Endothelial cell of umbilical vein (primary cell): ENCODE results near the gene TRMT1. TPM values are rescaled to one million over a fixed set of nuclear protein-coding genes. Genes with fewer than 3 reads are reported as not detected.

ENCODE experiments used
- BruUV-seq: library from RNA; stranded (reverse); fragments of 400-500 nt; replicated peaks from 2 replicates; lab custom pipeline; 2021; lab: Mats Ljungman, UMichigan
- CTCF ChIA-PET: fragments of 300-600, 350-600 bp; sonication (Branson Sonifier 250); formaldehyde crosslinking; loops from one replicate; lab custom pipeline; 2021; ENCODE audit warnings: antibody characterized with exemption, inconsistent platforms; lab: Charles Lee
- POLR2A ChIA-PET: fragments of 300-600, 350-600 bp; sonication (Branson Sonifier 250); formaldehyde crosslinking; loops from one replicate; lab custom pipeline; 2021; ENCODE audit warnings: antibody characterized with exemption, inconsistent platforms; lab: Charles Lee
- DNase-seq: peaks from one replicate; pipeline ENCODE4 v3.0.0-alpha.2; 2011; ENCODE audit warnings: low read depth, low spot score
- FAIRE-seq: peaks from 2 replicates; lab custom pipeline; 2011; peaks lifted over from hg19 to GRCh38; lab: Jason Lieb, UNC
- H2AFZ ChIP-seq: 2 replicates; pipeline ENCODE4 v1.6.0; 2012; ENCODE audit warnings: low read depth, low read length, control low read depth, inconsistent platforms
- H3K27ac ChIP-seq: 2 replicates; pipeline ENCODE4 v1.5.1; 2011; ENCODE audit warnings: low read depth, mild to moderate bottlenecking, control low read depth, low read length, moderate library complexity; ENCODE audit not compliant: insufficient read depth
- H3K27me3 ChIP-seq, 2 experiments: 2 replicates each; pipeline versions ENCODE4 v1.6.0 to v1.6.1; 2011; ENCODE audit warnings: low read length in 2 of 2, mixed read lengths in 1 of 2; ENCODE audit not compliant: control insufficient read depth in 2 of 2, insufficient read depth in 2 of 2
- H3K36me3 ChIP-seq, 2 experiments: 2 replicates in 1 of 2; 3 replicates in 1 of 2; pipeline ENCODE4 v1.5.1; 2011; ENCODE audit warnings: low read length in 2 of 2, mild to moderate bottlenecking in 1 of 2, moderate library complexity in 1 of 2; ENCODE audit not compliant: control insufficient read depth in 2 of 2, insufficient read depth in 2 of 2; ENCODE audit errors: extremely low read depth in 1 of 2
- H3K4me1 ChIP-seq: 3 replicates; pipeline ENCODE4 v1.5.1; 2011; ENCODE audit warnings: mild to moderate bottlenecking, low read length; ENCODE audit not compliant: control insufficient read depth, insufficient read depth; ENCODE audit errors: extremely low read depth
- H3K4me2 ChIP-seq: 2 replicates; pipeline ENCODE4 v1.6.1; 2011; ENCODE audit warnings: low read length, control low read depth, mixed read lengths; ENCODE audit not compliant: insufficient read depth
- H3K4me3 ChIP-seq, 3 experiments: fragments of 200-600 bp in 1 of 3; sonication (generic), shearing (Covaris generic) in 1 of 3; replicated peaks in 1 of 3; 2 replicates each; pipeline ENCODE4 v1.5.1; 2011 to 2016; ENCODE audit warnings: control low read depth in 3 of 3, low read length in 3 of 3, mild to moderate bottlenecking in 2 of 3, inconsistent platforms in 1 of 3, low read depth in 1 of 3, moderate library complexity in 1 of 3; ENCODE audit not compliant: insufficient read depth in 1 of 3
- H3K79me2 ChIP-seq: 2 replicates; pipeline ENCODE4 v1.6.0; 2012; ENCODE audit warnings: low read length, inconsistent platforms; ENCODE audit not compliant: control insufficient read depth, insufficient read depth
- H3K9ac ChIP-seq: replicated peaks from 2 replicates; pipeline ENCODE3; 2011; ENCODE audit warnings: low read length, control low read depth; ENCODE audit not compliant: insufficient read depth; ENCODE audit errors: extremely low read depth
- H3K9me1 ChIP-seq: replicated peaks from 3 replicates; pipeline ENCODE4 v1.6.0; 2011; ENCODE audit warnings: mild to moderate bottlenecking, low read length; ENCODE audit not compliant: control insufficient read depth, insufficient read depth; ENCODE audit errors: extremely low read depth
- H3K9me3 ChIP-seq: replicated peaks from 2 replicates; pipeline ENCODE4 v1.5.1; 2012; ENCODE audit warnings: low read length, inconsistent platforms; ENCODE audit not compliant: control insufficient read depth, insufficient read depth
- H4K20me1 ChIP-seq: replicated peaks from 2 replicates; pipeline ENCODE3; 2011; ENCODE audit warnings: mild to moderate bottlenecking, low read length; ENCODE audit not compliant: control insufficient read depth, insufficient read depth; ENCODE audit errors: extremely low read depth
- EZH2 ChIP-seq: IDR thresholded peaks from 2 replicates; pipeline ENCODE4 v1.6.1; 2012; ENCODE audit warnings: borderline replicate concordance, low read depth, mild to moderate bottlenecking, moderate library complexity, low read length, inconsistent platforms; ENCODE audit not compliant: severe bottlenecking
- FOS ChIP-seq: IDR thresholded peaks from 2 replicates; pipeline ENCODE4 v1.6.1; 2011; ENCODE audit warnings: mild to moderate bottlenecking, low read length, moderate library complexity, borderline replicate concordance; ENCODE audit not compliant: insufficient read depth
- GATA2 ChIP-seq: IDR thresholded peaks from 2 replicates; pipeline ENCODE4 v1.7.0; 2011; ENCODE audit warnings: low read depth, mild to moderate bottlenecking, moderate library complexity, mixed read lengths, low read length; ENCODE audit not compliant: insufficient read length, insufficient read depth
- JUN ChIP-seq: IDR thresholded peaks from 2 replicates; pipeline ENCODE4 v1.6.1; 2011; ENCODE audit warnings: borderline replicate concordance, low read depth; ENCODE audit not compliant: insufficient read length, insufficient read depth
- MYC ChIP-seq: IDR thresholded peaks from one replicate; pipeline ENCODE4 v1.6.1; 2011; ENCODE audit warnings: mild to moderate bottlenecking, low read depth, low read length
- POLR2A ChIP-seq: IDR thresholded peaks from 2 replicates; pipeline ENCODE4 v1.6.1; 2012; ENCODE audit warnings: low read depth, mild to moderate bottlenecking, control low read depth, low read length
- POLR2AphosphoS5 ChIP-seq: IDR thresholded peaks from 2 replicates; pipeline ENCODE4 v1.6.1; 2012; ENCODE audit warnings: low read depth, mild to moderate bottlenecking, control low read depth, low read length, moderate library complexity; ENCODE audit not compliant: insufficient read depth
- dilution Hi-C: fragments of 300-500 bp; cut with MboI; formaldehyde crosslinking; loops from one replicate; pipeline ENCODE4 v1.15.0; 2019; ENCODE audit warnings: low sequenced_read_pairs; ENCODE audit not compliant: extremely low pct_ligation_motif_present
- intact Hi-C: fragments of 100-400 bp; cut with micrococcal nuclease; formaldehyde crosslinking; loops from one replicate; pipeline ENCODE4 v1.10.0; 2022
- polyA plus RNA-seq, 4 experiments: library from polyadenylated mRNA; depleted of rRNA in 3 of 4; stranded (reverse) in 3 of 4; unstranded in 1 of 4; fragments of >200 nt; gene quantifications; 2 replicates each; pipeline versions ENCODE4 v1.2.1 to v1.2.3, GENCODE V29; 2011 to 2012; ENCODE audit warnings: missing spikeins in 1 of 4
- total RNA-seq: library from RNA; stranded (reverse); gene quantifications from 2 replicates; pipeline ENCODE4 v1.2.3, GENCODE V29; 2021
- TF ChIP-seq, protein P1 (sequence below): IDR thresholded peaks from 2 replicates; pipeline ENCODE4 v1.6.1; 2011; ENCODE audit not compliant: insufficient read depth, insufficient read length
- TF ChIP-seq, protein P2 (sequence below), 2 donors: IDR thresholded peaks; 1 replicate in 1 of 2; 2 replicates in 1 of 2; pipeline ENCODE4 v1.5.1; 2011; ENCODE audit warnings: low read length in 2 of 2, mild to moderate bottlenecking in 2 of 2, moderate library complexity in 2 of 2, control low read depth in 1 of 2, inconsistent platforms in 1 of 2, low read depth in 1 of 2; ENCODE audit not compliant: insufficient read depth in 1 of 2; ENCODE audit errors: extremely low read depth in 1 of 2

TRMT1 gene
- total and polyA plus RNA-seq, 2 donors (not counting 3 experiments of a cell fraction or from before 2014, with no cell fraction given): 46.3 to 53.0 TPM

- peak; percentile 96 for FAIRE-seq
- peak within 1 kb of the TSS; percentile 96 for H3K9ac ChIP-seq
- H3K9me1 ChIP-seq: no peaks in the 10 kb centered on the region
- dilution Hi-C loops (no loop called here), intact Hi-C loops (loop anchor here (1.0 to 5.0 kb wide), 5 partner anchors 13 to 904 kb away; partner anchors contain the start of genes RFX1 and TRMT1)
- H3K27ac ChIP-seq: peak within 1 kb of the TSS; percentile 99
- peak within 1 kb of the TSS; percentile 96 for H3K4me2 ChIP-seq
- no peaks in the 10 kb centered on the region for H3K9me3 ChIP-seq
- no peaks in the 10 kb centered on the region for H3K27me3 ChIP-seq
- peak; percentile 98 for DNase-seq
- ChIA-PET POLR2A (interaction anchor here (1.2 to 3.2 kb wide), 2 partner anchors 9 to 15 kb away, joined by 3 to 6 read pairs; partner anchors contain the start of gene NACC1), CTCF (interaction anchor here (3.2 to 3.6 kb wide), 2 partner anchors 13 to 125 kb away, joined by 22 to 24 read pairs; partner anchors contain the start of genes NACC1 and TRMT1)
- H3K79me2 ChIP-seq: peaks cover 30% of the 10 kb centered on the region
- BruUV-seq: no TSS peak
- H4K20me1 ChIP-seq: no peaks in the 10 kb centered on the region
- TF ChIP-seq, protein P1, sequence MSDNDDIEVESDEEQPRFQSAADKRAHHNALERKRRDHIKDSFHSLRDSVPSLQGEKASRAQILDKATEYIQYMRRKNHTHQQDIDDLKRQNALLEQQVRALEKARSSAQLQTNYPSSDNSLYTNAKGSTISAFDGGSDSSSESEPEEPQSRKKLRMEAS: peak; percentile 43
- TF ChIP-seq GATA2: peak; percentile 99
- TF ChIP-seq, protein P2, sequence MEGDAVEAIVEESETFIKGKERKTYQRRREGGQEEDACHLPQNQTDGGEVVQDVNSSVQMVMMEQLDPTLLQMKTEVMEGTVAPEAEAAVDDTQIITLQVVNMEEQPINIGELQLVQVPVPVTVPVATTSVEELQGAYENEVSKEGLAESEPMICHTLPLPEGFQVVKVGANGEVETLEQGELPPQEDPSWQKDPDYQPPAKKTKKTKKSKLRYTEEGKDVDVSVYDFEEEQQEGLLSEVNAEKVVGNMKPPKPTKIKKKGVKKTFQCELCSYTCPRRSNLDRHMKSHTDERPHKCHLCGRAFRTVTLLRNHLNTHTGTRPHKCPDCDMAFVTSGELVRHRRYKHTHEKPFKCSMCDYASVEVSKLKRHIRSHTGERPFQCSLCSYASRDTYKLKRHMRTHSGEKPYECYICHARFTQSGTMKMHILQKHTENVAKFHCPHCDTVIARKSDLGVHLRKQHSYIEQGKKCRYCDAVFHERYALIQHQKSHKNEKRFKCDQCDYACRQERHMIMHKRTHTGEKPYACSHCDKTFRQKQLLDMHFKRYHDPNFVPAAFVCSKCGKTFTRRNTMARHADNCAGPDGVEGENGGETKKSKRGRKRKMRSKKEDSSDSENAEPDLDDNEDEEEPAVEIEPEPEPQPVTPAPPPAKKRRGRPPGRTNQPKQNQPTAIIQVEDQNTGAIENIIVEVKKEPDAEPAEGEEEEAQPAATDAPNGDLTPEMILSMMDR (IDR thresholded peaks at IDR 0.05; ENCODE audit: extremely low read depth in 1 of 2, insufficient read depth in 1 of 2, low read depth in 1 of 2, low read length in 2 of 2): no peak
- no peak for TF ChIP-seq EZH2
- peak; percentile 100 for TF ChIP-seq POLR2AphosphoS5
- no peak for TF ChIP-seq MYC
- TF ChIP-seq POLR2A: peak; percentile 92
- no peak for TF ChIP-seq JUN
- no peak for TF ChIP-seq FOS
- H3K36me3 ChIP-seq: peaks cover 3 to 8% of the 10 kb centered on the region in 2 experiments
- peak within 1 kb of the TSS; percentile 63 to 95 (median 85) for H3K4me3 ChIP-seq
- H2AFZ ChIP-seq: no peak within 1 kb of the TSS
- H3K4me1 ChIP-seq: peaks cover 48% of the 10 kb centered on the region
Measured at GRCh38 chr19:13102666-13103580, 13.6 kb downstream of the TRMT1 start, which contains the start of gene LYL1. TSS of gene LYL1 (minus strand) at chr19:13102858. CDS start at chr19:13101171, 1,687 bp downstream.
